Measurements from ENCODE around the gene KDM6A.
"Not testable (repeated sequence)": the region's sequence is repeated elsewhere in the genome, so short reads cannot be mapped to it uniquely, and the experiment has no call there.

Gene KDM6A

GRCh38 chrX:44967221-44967620, 94.2 kb downstream of the KDM6A start:
- no peak for DNase-seq

- no peak for DNase-seq
These were observed 97.7 kb downstream of the KDM6A start for GRCh38 chrX:44970709-44971108.

- DNase-seq = peak; percentile 73
These were observed 98.7 kb downstream of the KDM6A start for GRCh38 chrX:44971674-44972073.

- no peak for DNase-seq
These were observed 99.1 kb downstream of the KDM6A start for GRCh38 chrX:44972132-44972531.

GRCh38 chrX:44973420-44973932, 100.5 kb downstream of the KDM6A start:
- DNase-seq = no peak

- DNase-seq = no peak
These were observed 101.5 kb downstream of the KDM6A start for GRCh38 chrX:44974451-44974850.

- DNase-seq = peak; percentile 48
These were observed 102.8 kb downstream of the KDM6A start for GRCh38 chrX:44975666-44976263.

GRCh38 chrX:44978976-44979375, 106.0 kb downstream of the KDM6A start:
- no peak for DNase-seq

GRCh38 chrX:44980403-44980802, 107.4 kb downstream of the KDM6A start:
- no peak for DNase-seq

GRCh38 chrX:44980883-44981282, 107.9 kb downstream of the KDM6A start:
- DNase-seq = no peak

- DNase-seq = no peak
These were observed 117.2 kb downstream of the KDM6A start for GRCh38 chrX:44989995-44990770.

GRCh38 chrX:44992775-44993174, 119.8 kb downstream of the KDM6A start:
- DNase-seq = peak; percentile 13

- DNase-seq = no peak
These were observed 123.3 kb downstream of the KDM6A start for GRCh38 chrX:44996277-44996676.

- DNase-seq = no peak
These were observed 124.4 kb downstream of the KDM6A start for GRCh38 chrX:44997282-44997812.

GRCh38 chrX:44997888-44998287, 124.9 kb downstream of the KDM6A start:
- DNase-seq = no peak

- not testable (repeated sequence) for DNase-seq
These were observed 126.2 kb downstream of the KDM6A start for GRCh38 chrX:44999237-44999636.

GRCh38 chrX:44999872-45000271, 126.9 kb downstream of the KDM6A start:
- DNase-seq = not testable (repeated sequence)

GRCh38 chrX:45001048-45001447, 128.1 kb downstream of the KDM6A start:
- no peak for DNase-seq

- DNase-seq = no peak
These were observed 130.1 kb downstream of the KDM6A start for GRCh38 chrX:45003085-45003484.

GRCh38 chrX:45006002-45006800, 133.2 kb downstream of the KDM6A start:
- DNase-seq = no peak

GRCh38 chrX:45007598-45007997, 134.6 kb downstream of the KDM6A start:
- DNase-seq = no peak

- DNase-seq = no peak
These were observed 136.5 kb downstream of the KDM6A start for GRCh38 chrX:45009371-45010000.

GRCh38 chrX:45011131-45011530, 138.1 kb downstream of the KDM6A start:
- no peak for DNase-seq
